GM21381 (cell line): ENCODE data around the gene TIMM44.
A peak's percentile ranks its signal among the peaks of the same experiment; 100 is the strongest.

Experiments
- ATAC-seq: cut with Tn5 transposase; IDR thresholded peaks from one replicate; pipeline ENCODE4 v1.9.1; 2021; ENCODE audit warnings: mild to moderate bottlenecking, moderate library complexity; ENCODE audit not compliant: unreplicated experiment

TIMM44 gene

GRCh38 chr19:7943444-7944176 is at the start of gene TIMM44:
TIMM44 (minus strand) TSS chr19:7943666; CDS start chr19:7943651, 15 bp downstream.
- peak; percentile 97 for ATAC-seq

- ATAC-seq = no peak
Measured at GRCh38 chr19:7992575-7992974, 49.1 kb upstream of the TIMM44 start.

- no peak for ATAC-seq
Measured at GRCh38 chr19:7989071-7989575, 45.7 kb upstream of the TIMM44 start.

- no peak for ATAC-seq
Measured at GRCh38 chr19:7988307-7988706, 44.8 kb upstream of the TIMM44 start.

- no peak for ATAC-seq
Measured at GRCh38 chr19:7987114-7987768, 43.8 kb upstream of the TIMM44 start.

GRCh38 chr19:7986321-7987113 is 43.1 kb upstream of the TIMM44 start:
- ATAC-seq = no peak

GRCh38 chr19:7985481-7985911 is 42.0 kb upstream of the TIMM44 start:
- ATAC-seq = no peak

- no peak for ATAC-seq
Measured at GRCh38 chr19:7983995-7984837, 40.8 kb upstream of the TIMM44 start.

GRCh38 chr19:7983286-7983950 is 40.0 kb upstream of the TIMM44 start:
- no peak for ATAC-seq

GRCh38 chr19:7982651-7983099 is 39.2 kb upstream of the TIMM44 start:
- ATAC-seq = no peak

- ATAC-seq = no peak
Measured at GRCh38 chr19:7982103-7982502, 38.6 kb upstream of the TIMM44 start.

GRCh38 chr19:7981661-7982060 is 38.2 kb upstream of the TIMM44 start:
- no peak for ATAC-seq

- ATAC-seq = no peak
Measured at GRCh38 chr19:7981199-7981598, 37.7 kb upstream of the TIMM44 start.

- no peak for ATAC-seq
Measured at GRCh38 chr19:7980635-7981121, 37.2 kb upstream of the TIMM44 start.

GRCh38 chr19:7980168-7980567 is 36.7 kb upstream of the TIMM44 start:
- ATAC-seq = no peak

- no peak for ATAC-seq
Measured at GRCh38 chr19:7979559-7979958, 36.1 kb upstream of the TIMM44 start.

GRCh38 chr19:7979011-7979410 is 35.5 kb upstream of the TIMM44 start:
- no peak for ATAC-seq

GRCh38 chr19:7978179-7978825 is 34.8 kb upstream of the TIMM44 start:
- ATAC-seq = no peak

- no peak for ATAC-seq
Measured at GRCh38 chr19:7977723-7978040, 34.2 kb upstream of the TIMM44 start.
